ENCODE measurements around the gene MPG. TPM values are rescaled to one million over a fixed set of nuclear protein-coding genes. Genes with fewer than 3 reads are reported as not detected.
A peak's percentile ranks its signal among the peaks of the same experiment; 100 is the strongest.

MPG gene
- total RNA-seq, 3 donors from 2014 or later (not counting 1 experiment from before 2014, with no cell fraction given), result 29.9 to 34.3 (median 31.5) TPM

GRCh38 chr16:102060-102855, 24.2 kb downstream of the MPG start:
- Histone ChIP-seq H3K36me3 (ENCODE audit: control insufficient read depth, insufficient read depth, low read length) (peaks cover 22% of the 10 kb centered on the region), H3K9me3 (ENCODE audit: control insufficient read depth, insufficient read depth, low read length) (no peaks in the 10 kb centered on the region), H3K27me3 (ENCODE audit: control insufficient read depth, insufficient read depth, low read length) (no peaks in the 10 kb centered on the region), H3K4me3 (ENCODE audit: low read length) (no peak overlapping the region), H3K4me1 (ENCODE audit: control insufficient read depth, insufficient read depth, low read length) (peaks cover 3% of the 10 kb centered on the region), H3K27ac (ENCODE audit: low read length) (no peak overlapping the region)
- Mint-ChIP-seq H3K9me3 (no peaks in the 10 kb centered on the region), H3K4me1 (peaks cover 0 to 18% of the 10 kb centered on the region in 2 donors), H3K36me3 (no peaks in the 10 kb centered on the region), H3K27ac (peak overlapping the region in 1 of 2 donors; percentile 38), H3K27me3 (ENCODE audit: low read depth in 2 of 2) (no peaks in the 10 kb centered on the region), H3K4me3 (no peak overlapping the region)
- intact Hi-C loops (cut with micrococcal nuclease), result no loop called here
- no peak for DNase-seq
- no peak for TF ChIP-seq CTCF (IDR thresholded peaks at IDR 0.05)
- 95% methylated on average over 19 of the region's 19 CpGs for WGBS (ENCODE audit: insufficient coverage)
- no peak for ATAC-seq

- no peaks in the 10 kb centered on the region for H3K27me3 ChIP-seq (ENCODE audit: control insufficient read depth, insufficient read depth, low read length)
- H3K9me3 Mint-ChIP-seq, result no peaks in the 10 kb centered on the region
- H3K36me3 ChIP-seq (ENCODE audit: control insufficient read depth, insufficient read depth, low read length), result peaks cover 10% of the 10 kb centered on the region
- no peaks in the 10 kb centered on the region for H3K27me3 Mint-ChIP-seq (ENCODE audit: low read depth in 2 of 2)
- no peak overlapping the region for H3K4me3 Mint-ChIP-seq
- no peaks in the 10 kb centered on the region for H3K9me3 ChIP-seq (ENCODE audit: control insufficient read depth, insufficient read depth, low read length)
- no peak overlapping the region for H3K27ac ChIP-seq (ENCODE audit: low read length)
- no peak for ATAC-seq
- intact Hi-C loops (cut with micrococcal nuclease), result no loop called here
- WGBS (ENCODE audit: insufficient coverage), result 88% methylated on average over 5 of the region's 5 CpGs
- H3K4me1 ChIP-seq (ENCODE audit: control insufficient read depth, insufficient read depth, low read length), result no peaks in the 10 kb centered on the region
- H3K4me3 ChIP-seq (ENCODE audit: low read length), result no peak overlapping the region
- no peak for DNase-seq
- no peaks in the 10 kb centered on the region for H3K36me3 Mint-ChIP-seq
- no peak for TF ChIP-seq CTCF (IDR thresholded peaks at IDR 0.05)
- peaks cover 0 to 12% of the 10 kb centered on the region in 2 donors for H3K4me1 Mint-ChIP-seq
- H3K27ac Mint-ChIP-seq, result no peak overlapping the region
Observed at GRCh38 chr16:104355-104754, 26.3 kb downstream of the MPG start.

GRCh38 chr16:104928-105327, 26.9 kb downstream of the MPG start:
- Histone ChIP-seq H3K27me3 (ENCODE audit: control insufficient read depth, insufficient read depth, low read length) (no peaks in the 10 kb centered on the region), H3K36me3 (ENCODE audit: control insufficient read depth, insufficient read depth, low read length) (peaks cover 10% of the 10 kb centered on the region), H3K9me3 (ENCODE audit: control insufficient read depth, insufficient read depth, low read length) (no peaks in the 10 kb centered on the region), H3K4me3 (ENCODE audit: low read length) (no peak overlapping the region), H3K27ac (ENCODE audit: low read length) (no peak overlapping the region), H3K4me1 (ENCODE audit: control insufficient read depth, insufficient read depth, low read length) (no peaks in the 10 kb centered on the region)
- no peak for TF ChIP-seq CTCF (IDR thresholded peaks at IDR 0.05)
- intact Hi-C loops (cut with micrococcal nuclease), result no loop called here
- ATAC-seq, result no peak
- Mint-ChIP-seq H3K4me1 (peaks cover 0 to 12% of the 10 kb centered on the region in 2 donors), H3K36me3 (no peaks in the 10 kb centered on the region), H3K27ac (no peak overlapping the region), H3K27me3 (ENCODE audit: low read depth in 2 of 2) (no peaks in the 10 kb centered on the region), H3K4me3 (no peak overlapping the region), H3K9me3 (no peaks in the 10 kb centered on the region)
- WGBS (ENCODE audit: insufficient coverage), result 56% methylated on average over 3 of the region's 3 CpGs
- DNase-seq, result no peak

GRCh38 chr16:105521-105920, 27.5 kb downstream of the MPG start:
- Mint-ChIP-seq H3K27ac (no peak overlapping the region), H3K4me1 (peaks cover 0 to 12% of the 10 kb centered on the region in 2 donors), H3K9me3 (no peaks in the 10 kb centered on the region), H3K36me3 (no peaks in the 10 kb centered on the region), H3K27me3 (ENCODE audit: low read depth in 2 of 2) (no peaks in the 10 kb centered on the region), H3K4me3 (no peak overlapping the region)
- TF ChIP-seq CTCF (IDR thresholded peaks at IDR 0.05), result no peak
- H3K27ac ChIP-seq (ENCODE audit: low read length), result no peak overlapping the region
- ATAC-seq (no peak), DNase-seq (no peak)
- no peaks in the 10 kb centered on the region for H3K9me3 ChIP-seq (ENCODE audit: control insufficient read depth, insufficient read depth, low read length)
- no peak overlapping the region for H3K4me3 ChIP-seq (ENCODE audit: low read length)
- no peaks in the 10 kb centered on the region for H3K27me3 ChIP-seq (ENCODE audit: control insufficient read depth, insufficient read depth, low read length)
- peaks cover 14% of the 10 kb centered on the region for H3K36me3 ChIP-seq (ENCODE audit: control insufficient read depth, insufficient read depth, low read length)
- intact Hi-C loops (cut with micrococcal nuclease), result no loop called here
- 85% methylated on average over 5 of the region's 6 CpGs for WGBS (ENCODE audit: insufficient coverage)
- H3K4me1 ChIP-seq (ENCODE audit: control insufficient read depth, insufficient read depth, low read length), result no peaks in the 10 kb centered on the region
